Measurements from ENCODE around the gene CCDC149. TPM values are rescaled to one million over a fixed set of nuclear protein-coding genes. Genes with fewer than 3 reads are reported as not detected.

CCDC149 gene
- total and polyA plus RNA-seq, 4 donors: 10.6 to 43.4 (median 23.5) TPM

DNA sequence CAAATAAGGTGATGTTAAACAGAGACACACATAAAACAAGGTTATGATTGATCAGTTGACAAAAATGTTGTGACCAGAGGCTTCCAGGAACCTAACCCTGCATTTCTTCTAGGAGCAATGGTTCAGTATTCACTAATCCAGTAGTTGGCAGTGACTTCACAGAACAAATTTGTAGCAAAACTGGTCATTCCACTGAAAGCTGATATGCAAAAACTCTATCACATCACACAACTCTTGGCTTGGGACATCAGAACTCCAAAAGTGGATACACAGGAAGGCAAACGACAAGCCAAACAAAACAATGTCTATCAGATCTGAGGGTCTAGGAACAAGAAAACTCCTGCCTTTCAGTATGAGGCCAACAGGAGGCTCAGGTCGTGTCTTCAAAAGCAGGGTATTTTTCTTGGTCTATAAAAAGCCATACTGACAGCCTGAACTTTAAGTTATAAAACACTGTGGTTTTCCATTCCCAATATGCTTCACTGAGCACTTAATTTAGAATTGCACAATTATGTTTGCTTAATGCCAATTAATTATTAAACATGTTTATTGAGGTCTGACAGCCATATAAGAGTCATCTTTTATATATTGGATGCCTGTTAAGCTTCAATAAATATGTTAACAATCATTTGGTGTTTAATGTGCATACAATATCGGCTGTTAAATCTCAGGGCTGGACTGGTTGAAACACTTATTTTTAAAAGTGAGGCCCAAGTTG, 71.9 kb downstream of the CCDC149 start:
- ATAC-seq (ENCODE audit: low FRiP score) (no peak), DNase-seq (no peak)
- intact Hi-C loops (cut with DNase I): loop anchor here in 1 of 2 donors (10.0 kb wide), 1 partner anchor 956 kb away; no protein-coding TSS in a partner anchor
- 32% methylated on average over 3 of the region's 3 CpGs for WGBS, 2 donors
- Histone ChIP-seq H3K4me3 (ENCODE audit: low read length in 2 of 2) (no peak overlapping the region), H3K27ac (ENCODE audit: low read depth in 1 of 2, low read length in 2 of 2) (peak overlapping the region; percentile 71 to 84), H3K4me1 (ENCODE audit: control insufficient read depth in 1 of 2, insufficient read depth in 2 of 2, low read length in 2 of 2) (peaks cover 0 to 7% of the 10 kb centered on the region in 2 donors), H3K27me3 (ENCODE audit: control insufficient read depth in 1 of 2, insufficient read depth in 2 of 2, low read length in 1 of 2) (no peaks in the 10 kb centered on the region), H3K36me3 (ENCODE audit: control insufficient read depth in 1 of 2, insufficient read depth in 2 of 2, low read length in 1 of 2) (peaks cover 0 to 4% of the 10 kb centered on the region in 2 donors), H3K9me3 (ENCODE audit: control insufficient read depth, low read length) (no peaks in the 10 kb centered on the region)

DNA sequence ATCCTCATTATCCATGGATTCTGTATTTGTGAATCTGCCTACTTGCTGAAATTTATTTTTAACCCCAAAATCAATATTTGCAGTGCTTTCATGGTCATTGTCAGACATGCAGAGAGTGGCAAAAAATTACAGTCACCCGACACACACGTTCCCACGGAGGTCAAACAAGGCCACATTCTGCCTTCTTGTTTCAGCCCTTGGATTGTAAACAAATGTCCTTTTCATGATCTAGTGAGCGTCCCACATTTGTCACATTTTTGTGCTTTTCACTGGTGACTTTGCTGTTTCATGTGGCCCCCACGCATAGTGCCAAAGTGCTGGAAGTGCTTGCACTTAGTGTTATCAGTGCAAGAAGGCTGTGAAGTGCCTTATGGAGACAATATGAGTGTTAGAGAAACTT, 72.5 kb downstream of the CCDC149 start:
- Histone ChIP-seq H3K9me3 (ENCODE audit: control insufficient read depth, low read length) (no peaks in the 10 kb centered on the region), H3K36me3 (ENCODE audit: control insufficient read depth in 1 of 2, insufficient read depth in 2 of 2, low read length in 1 of 2) (peaks cover 0 to 4% of the 10 kb centered on the region in 2 donors), H3K27ac (ENCODE audit: low read depth in 1 of 2, low read length in 2 of 2) (peak overlapping the region in 1 of 2 donors; percentile 47), H3K4me1 (ENCODE audit: control insufficient read depth in 1 of 2, insufficient read depth in 2 of 2, low read length in 2 of 2) (peaks cover 0 to 7% of the 10 kb centered on the region in 2 donors), H3K4me3 (ENCODE audit: low read length in 2 of 2) (no peak overlapping the region), H3K27me3 (ENCODE audit: control insufficient read depth in 1 of 2, insufficient read depth in 2 of 2, low read length in 1 of 2) (no peaks in the 10 kb centered on the region)
- intact Hi-C loops (cut with DNase I): loop anchor here in 1 of 2 donors (10.0 kb wide), 1 partner anchor 956 kb away; no protein-coding TSS in a partner anchor
- 81 to 87% methylated on average over 5 of the region's 5 CpGs for WGBS, 2 donors
- no peak for ATAC-seq (ENCODE audit: low FRiP score)
- no peak for DNase-seq

DNA sequence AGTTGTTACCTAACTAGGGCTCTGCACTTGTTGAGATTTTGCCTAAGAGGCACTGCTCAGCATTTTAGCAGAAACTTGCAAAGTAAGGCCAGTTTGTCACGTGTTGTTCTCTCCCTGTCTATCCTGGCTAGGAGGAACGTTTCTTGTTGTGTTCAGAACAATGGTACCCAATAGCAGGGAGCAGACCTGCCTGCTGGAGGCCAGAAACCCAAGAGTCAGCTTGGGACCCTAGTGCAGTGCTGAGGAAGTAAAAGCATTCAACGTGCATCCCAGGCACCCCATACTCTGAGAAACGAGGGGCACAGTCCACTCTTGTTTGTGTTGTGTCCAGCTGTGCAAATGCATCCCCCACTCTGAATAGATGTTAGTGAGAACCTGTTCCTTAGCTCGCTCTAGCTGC, 75.1 kb downstream of the CCDC149 start:
- ATAC-seq (ENCODE audit: low FRiP score) (no peak), DNase-seq (no peak)
- peaks cover 0 to 7% of the 10 kb centered on the region in 2 donors for H3K4me1 ChIP-seq (ENCODE audit: control insufficient read depth in 1 of 2, insufficient read depth in 2 of 2, low read length in 2 of 2)
- peaks cover 0 to 4% of the 10 kb centered on the region in 2 donors for H3K36me3 ChIP-seq (ENCODE audit: control insufficient read depth in 1 of 2, insufficient read depth in 2 of 2, low read length in 1 of 2)
- no peak overlapping the region for H3K4me3 ChIP-seq (ENCODE audit: low read length in 2 of 2)
- 52 to 53% methylated on average over 5 of the region's 5 CpGs for WGBS, 2 donors
- H3K27me3 ChIP-seq (ENCODE audit: control insufficient read depth in 1 of 2, insufficient read depth in 2 of 2, low read length in 1 of 2): no peaks in the 10 kb centered on the region
- intact Hi-C loops (cut with DNase I): loop anchor here in 1 of 2 donors (5.0 kb wide), 1 partner anchor 40 kb away; the partner anchor contains the start of gene SOD3
- no peaks in the 10 kb centered on the region for H3K9me3 ChIP-seq (ENCODE audit: control insufficient read depth, low read length)
- peak overlapping the region in 1 of 2 donors; percentile 50 for H3K27ac ChIP-seq (ENCODE audit: low read depth in 1 of 2, low read length in 2 of 2)

DNA sequence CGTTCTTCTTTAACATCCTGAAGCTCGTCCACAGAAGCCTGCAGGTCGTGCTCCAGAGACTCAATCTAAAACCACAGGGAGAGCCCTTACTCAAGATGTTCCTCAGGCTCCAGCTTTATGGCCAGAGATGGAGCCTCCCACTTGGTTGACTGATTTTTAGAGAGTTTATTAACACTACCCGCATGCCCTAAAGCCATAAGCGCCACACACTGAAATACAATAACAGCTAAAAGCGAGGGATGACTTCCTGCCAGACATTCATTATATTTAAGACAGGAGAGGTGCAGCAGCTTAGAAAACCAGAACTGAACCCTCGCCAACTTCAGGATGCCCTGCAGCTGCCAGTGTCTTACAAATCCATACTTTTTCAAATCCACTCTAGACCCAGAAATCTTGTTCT, 75.5 kb downstream of the CCDC149 start:
- ATAC-seq (ENCODE audit: low FRiP score) (no peak), DNase-seq (no peak)
- Histone ChIP-seq H3K4me1 (ENCODE audit: control insufficient read depth in 1 of 2, insufficient read depth in 2 of 2, low read length in 2 of 2) (peaks cover 0 to 7% of the 10 kb centered on the region in 2 donors), H3K36me3 (ENCODE audit: control insufficient read depth in 1 of 2, insufficient read depth in 2 of 2, low read length in 1 of 2) (peaks cover 0 to 4% of the 10 kb centered on the region in 2 donors), H3K4me3 (ENCODE audit: low read length in 2 of 2) (no peak overlapping the region), H3K27me3 (ENCODE audit: control insufficient read depth in 1 of 2, insufficient read depth in 2 of 2, low read length in 1 of 2) (no peaks in the 10 kb centered on the region), H3K27ac (ENCODE audit: low read depth in 1 of 2, low read length in 2 of 2) (peak overlapping the region in 1 of 2 donors; percentile 40), H3K9me3 (ENCODE audit: control insufficient read depth, low read length) (no peaks in the 10 kb centered on the region)
- WGBS, 2 donors: 86 to 91% methylated on average over 7 of the region's 7 CpGs
- intact Hi-C loops (cut with DNase I): loop anchor here in 1 of 2 donors (5.0 kb wide), 1 partner anchor 40 kb away; the partner anchor contains the start of gene SOD3

DNA sequence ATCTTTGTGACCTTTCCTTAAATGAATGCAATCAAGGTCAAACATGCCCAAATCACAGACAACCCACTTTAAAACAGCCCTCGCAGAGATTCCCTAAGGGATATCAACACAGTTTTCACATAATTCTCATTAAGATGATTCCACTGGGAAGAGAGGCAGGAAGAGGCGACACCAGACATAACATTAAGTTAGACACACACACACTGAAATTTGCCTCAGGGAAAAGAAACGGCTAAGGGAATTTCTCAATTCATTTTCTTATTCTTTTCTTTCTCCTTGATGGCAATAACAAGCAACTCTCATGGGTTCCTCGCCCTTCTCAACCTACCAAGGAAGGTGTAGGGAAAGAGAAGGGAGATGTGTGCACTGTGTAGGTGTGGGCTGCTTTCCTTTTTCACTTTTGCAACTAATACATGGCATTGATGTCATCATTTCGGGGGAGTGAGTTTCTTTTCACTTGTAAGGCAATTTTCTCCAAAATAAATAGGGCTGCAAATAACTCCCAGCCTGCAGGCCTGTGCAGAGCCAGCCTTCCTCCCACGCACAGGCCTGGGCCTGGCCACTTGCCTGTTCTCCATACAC, 76.1 kb downstream of the CCDC149 start:
- H3K9me3 ChIP-seq (ENCODE audit: control insufficient read depth, low read length): no peaks in the 10 kb centered on the region
- DNase-seq: peak in 1 of 2 donors; percentile 75
- peak overlapping the region; percentile 7 to 40 for H3K27ac ChIP-seq (ENCODE audit: low read depth in 1 of 2, low read length in 2 of 2)
- H3K27me3 ChIP-seq (ENCODE audit: control insufficient read depth in 1 of 2, insufficient read depth in 2 of 2, low read length in 1 of 2): no peaks in the 10 kb centered on the region
- peaks cover 0 to 7% of the 10 kb centered on the region in 2 donors for H3K4me1 ChIP-seq (ENCODE audit: control insufficient read depth in 1 of 2, insufficient read depth in 2 of 2, low read length in 2 of 2)
- H3K4me3 ChIP-seq (ENCODE audit: low read length in 2 of 2): no peak overlapping the region
- H3K36me3 ChIP-seq (ENCODE audit: control insufficient read depth in 1 of 2, insufficient read depth in 2 of 2, low read length in 1 of 2): peaks cover 0 to 4% of the 10 kb centered on the region in 2 donors
- 53 to 56% methylated on average over 6 of the region's 6 CpGs for WGBS, 2 donors
- intact Hi-C loops (cut with DNase I): loop anchor here in 1 of 2 donors (5.0 kb wide), 1 partner anchor 39 kb away; the partner anchor contains the start of gene SOD3
- no peak for ATAC-seq (ENCODE audit: low FRiP score)

DNA sequence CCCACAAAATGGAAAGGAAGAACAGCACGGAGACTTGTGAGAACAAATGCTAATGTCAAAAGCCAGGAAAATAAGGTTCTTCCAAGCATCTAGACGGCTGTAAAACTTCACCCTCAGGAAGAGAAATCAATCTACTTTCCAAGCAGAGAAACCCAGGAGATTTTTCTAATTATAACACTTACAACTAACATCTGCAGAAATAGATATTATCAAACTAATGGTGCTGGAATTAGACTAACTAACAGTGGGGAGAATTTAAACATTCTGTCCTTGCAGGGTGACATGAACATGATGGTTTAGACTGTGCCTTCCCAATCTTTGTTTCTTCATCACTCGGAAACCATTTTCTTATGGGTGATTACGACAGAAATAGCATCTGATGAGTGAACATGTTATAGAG, 77.1 kb downstream of the CCDC149 start:
- no peaks in the 10 kb centered on the region for H3K27me3 ChIP-seq (ENCODE audit: control insufficient read depth in 1 of 2, insufficient read depth in 2 of 2, low read length in 1 of 2)
- no peak overlapping the region for H3K27ac ChIP-seq (ENCODE audit: low read depth in 1 of 2, low read length in 2 of 2)
- no peaks in the 10 kb centered on the region for H3K9me3 ChIP-seq (ENCODE audit: control insufficient read depth, low read length)
- no peak for ATAC-seq (ENCODE audit: low FRiP score)
- peaks cover 0 to 4% of the 10 kb centered on the region in 2 donors for H3K36me3 ChIP-seq (ENCODE audit: control insufficient read depth in 1 of 2, insufficient read depth in 2 of 2, low read length in 1 of 2)
- intact Hi-C loops (cut with DNase I): loop anchor here in 1 of 2 donors (5.0 kb wide), 1 partner anchor 38 kb away; the partner anchor contains the start of gene SOD3
- H3K4me3 ChIP-seq (ENCODE audit: low read length in 2 of 2): no peak overlapping the region
- no peak for DNase-seq
- peaks cover 0 to 7% of the 10 kb centered on the region in 2 donors for H3K4me1 ChIP-seq (ENCODE audit: control insufficient read depth in 1 of 2, insufficient read depth in 2 of 2, low read length in 2 of 2)
- WGBS, 2 donors: 84 to 89% methylated on average over 4 of the region's 4 CpGs

DNA sequence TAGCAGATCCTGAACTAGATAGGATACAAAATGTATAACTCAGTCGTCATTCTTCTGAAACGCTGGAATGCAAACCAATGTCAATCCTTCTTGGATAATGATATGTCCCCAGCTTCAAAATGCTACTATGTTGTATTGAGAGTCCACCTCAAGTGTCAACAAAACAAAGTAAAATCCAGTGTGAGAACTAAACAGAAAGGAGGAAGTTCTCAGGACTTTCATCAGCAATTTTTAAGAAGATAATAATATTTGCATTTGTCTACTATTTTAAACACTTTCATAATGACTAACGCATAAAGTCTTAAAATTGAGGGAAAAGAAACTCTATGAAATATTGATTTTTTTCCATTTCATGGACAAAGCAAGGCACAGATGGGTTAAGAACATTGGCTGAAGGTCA, 81.2 kb downstream of the CCDC149 start:
- Histone ChIP-seq H3K4me3 (ENCODE audit: low read length in 2 of 2) (no peak overlapping the region), H3K4me1 (ENCODE audit: control insufficient read depth in 1 of 2, insufficient read depth in 2 of 2, low read length in 2 of 2) (peaks cover 0 to 2% of the 10 kb centered on the region in 2 donors), H3K27me3 (ENCODE audit: control insufficient read depth in 1 of 2, insufficient read depth in 2 of 2, low read length in 1 of 2) (no peaks in the 10 kb centered on the region), H3K36me3 (ENCODE audit: control insufficient read depth in 1 of 2, insufficient read depth in 2 of 2, low read length in 1 of 2) (peaks cover 2 to 3% of the 10 kb centered on the region in 2 donors), H3K9me3 (ENCODE audit: control insufficient read depth, low read length) (no peaks in the 10 kb centered on the region), H3K27ac (ENCODE audit: low read depth in 1 of 2, low read length in 2 of 2) (no peak overlapping the region)
- DNase-seq (no peak), ATAC-seq (ENCODE audit: low FRiP score) (no peak)
- intact Hi-C loops (cut with DNase I): no loop called here
- WGBS, 2 donors: 81 to 86% methylated on average over 3 of the region's 3 CpGs

DNA sequence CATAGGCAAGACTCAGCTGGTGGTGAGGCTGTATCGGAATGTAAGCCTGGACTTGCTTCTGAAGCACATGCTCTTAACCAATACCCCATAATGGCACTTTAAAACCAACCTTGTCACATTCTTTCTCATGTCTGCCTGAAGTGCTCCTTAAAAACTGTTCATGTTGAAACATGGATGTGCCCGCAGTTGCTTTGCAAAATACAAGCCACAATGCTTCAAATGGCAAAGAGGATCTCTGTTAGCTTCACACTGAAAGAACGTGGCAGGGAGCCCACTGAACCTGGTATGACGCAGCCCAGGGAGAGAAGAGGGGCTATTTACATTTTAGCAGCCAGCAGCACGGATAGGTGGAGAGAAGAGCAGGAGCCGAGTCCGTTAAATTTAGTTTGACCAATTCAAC, 88.1 kb downstream of the CCDC149 start:
- H3K9me3 ChIP-seq (ENCODE audit: control insufficient read depth, low read length): no peaks in the 10 kb centered on the region
- DNase-seq (no peak), ATAC-seq (ENCODE audit: low FRiP score) (no peak)
- no peaks in the 10 kb centered on the region for H3K27me3 ChIP-seq (ENCODE audit: control insufficient read depth in 1 of 2, insufficient read depth in 2 of 2, low read length in 1 of 2)
- intact Hi-C loops (cut with DNase I): no loop called here
- 88 to 90% methylated on average over 7 of the region's 7 CpGs for WGBS, 2 donors
- no peak overlapping the region for H3K4me3 ChIP-seq (ENCODE audit: low read length in 2 of 2)
- peaks cover 2 to 8% of the 10 kb centered on the region in 2 donors for H3K36me3 ChIP-seq (ENCODE audit: control insufficient read depth in 1 of 2, insufficient read depth in 2 of 2, low read length in 1 of 2)
- H3K27ac ChIP-seq (ENCODE audit: low read depth in 1 of 2, low read length in 2 of 2): no peak overlapping the region
- no peaks in the 10 kb centered on the region for H3K4me1 ChIP-seq (ENCODE audit: control insufficient read depth in 1 of 2, insufficient read depth in 2 of 2, low read length in 2 of 2)

Data from aorta (tissue), 5 donors.